Vagina (tissue), 2 donors: ENCODE results near the gene MAN1C1.

Source experiments
- CTCF ChIP-seq, 3 experiments: fragments of 450-650 bp in 2 of 3; fragments of 200-600 bp in 1 of 3; sonication (generic) in 1 of 3; IDR thresholded peaks; one replicate each; pipeline ENCODE4 v1.5.1; 2017 to 2019; ENCODE audit warnings: antibody characterized with exemption in 3 of 3, mild to moderate bottlenecking in 2 of 3, moderate library complexity in 2 of 3
- POLR2A ChIP-seq, 2 donors: fragments of 450-650 bp; IDR thresholded peaks; one replicate each; pipeline ENCODE4 v1.6.1; 2017; ENCODE audit warnings: antibody characterized with exemption in 2 of 2, mild to moderate bottlenecking in 2 of 2, moderate library complexity in 2 of 2
- POLR2AphosphoS5 ChIP-seq, 2 donors: sonication (generic); formaldehyde crosslinking; IDR thresholded peaks; one replicate each; pipeline ENCODE4 v1.9.0; 2017; ENCODE audit warnings: antibody characterized with exemption in 2 of 2, mild to moderate bottlenecking in 2 of 2, low read depth in 1 of 2; ENCODE audit not compliant: insufficient read depth in 1 of 2

- no peak for TF ChIP-seq CTCF (IDR thresholded peaks at IDR 0.05)
- TF ChIP-seq POLR2AphosphoS5 (IDR thresholded peaks at IDR 0.05; ENCODE audit: insufficient read depth in 1 of 2, low read depth in 1 of 2): no peak
- TF ChIP-seq POLR2A (IDR thresholded peaks at IDR 0.05): no peak
Observed at GRCh38 chr1:25704267-25704691, 87.7 kb downstream of the MAN1C1 start.
